Measurements from ENCODE around the gene PEX16.

GRCh38 chr11:45913514-45913913, 4.2 kb downstream of the PEX16 start:
- TF ChIP-seq CTCF (conservative IDR thresholded peaks at IDR 0.05): no peak
- no peak for TF ChIP-seq EZH2 (IDR thresholded peaks at IDR 0.05; ENCODE audit: low read depth)

All from PC-9 (cell line).